Thyroid gland (tissue), 4 donors: Measurements from ENCODE around the gene PDXK. TPM values are rescaled to one million over a fixed set of nuclear protein-coding genes. Genes with fewer than 3 reads are reported as not detected.

Experiments
- DNase-seq, 2 donors: peaks; one replicate each; pipeline ENCODE4 v3.0.0-alpha.2; 2019
- H3K27ac ChIP-seq, 3 donors: fragments of 200-600 bp; sonication (generic); 1 replicate in 2 of 3; 2 replicates in 1 of 3; pipeline ENCODE4 v1.5.1; 2016 to 2019; ENCODE audit warnings: mild to moderate bottlenecking in 1 of 3, moderate library complexity in 1 of 3
- H3K27me3 ChIP-seq: fragments of 200-600 bp; sonication (generic); one replicate; pipeline ENCODE4 v1.5.1; 2019
- H3K36me3 ChIP-seq, 2 donors: fragments of 200-600 bp; sonication (generic); one replicate each; pipeline ENCODE4 v1.5.1; 2016 to 2019
- H3K4me1 ChIP-seq, 2 donors: fragments of 200-600 bp; sonication (generic); one replicate each; pipeline ENCODE4 v1.5.1; 2017 to 2019
- H3K4me3 ChIP-seq, 3 donors: fragments of 200-600 bp; sonication (generic); replicated peaks in 1 of 3; 1 replicate in 2 of 3; 2 replicates in 1 of 3; pipeline ENCODE4 v1.5.1; 2016; ENCODE audit warnings: mild to moderate bottlenecking in 1 of 3
- H3K9me3 ChIP-seq: fragments of 200-600 bp; sonication (generic); one replicate; pipeline ENCODE4 v1.5.1; 2017
- POLR2A ChIP-seq, 2 donors: fragments of 450-650 bp; IDR thresholded peaks; one replicate each; pipeline ENCODE4 v1.6.1; 2017; ENCODE audit warnings: antibody characterized with exemption in 2 of 2, mild to moderate bottlenecking in 2 of 2, moderate library complexity in 1 of 2
- WGBS, 2 donors: methylation state at CpG; one replicate each; pipeline ENCODE4 v1.1.5; 2017; 5-methylcytosine and 5-hydroxymethylcytosine counted together
- intact Hi-C: fragments of 100-400 bp; cut with DNase I; formaldehyde crosslinking; loops from one replicate; pipeline ENCODE4 v1.15.1; 2023
- total RNA-seq, 4 donors: library from RNA; depleted of rRNA; stranded (reverse); fragments of >200 nt; gene quantifications; one replicate each; pipeline ENCODE4 v1.2.3, GENCODE V29; 2016
- TF ChIP-seq, protein P1 (sequence below), 6 experiments: fragments of 200-600 bp in 3 of 6; fragments of 450-650 bp in 3 of 6; sonication (generic) in 3 of 6; IDR thresholded peaks; one replicate each; pipeline ENCODE4 v1.5.1; 2016 to 2019; ENCODE audit warnings: antibody characterized with exemption in 6 of 6, mild to moderate bottlenecking in 2 of 6, inconsistent platforms in 1 of 6, moderate library complexity in 1 of 6

Gene PDXK
- total RNA-seq, 4 donors from 2014 or later: 70.6 to 95.5 (median 92.4) TPM

GRCh38 chr21:43772425-43772821 lies 53.5 kb downstream of the PDXK start:
- Histone ChIP-seq H3K4me1 (peaks cover 20 to 27% of the 10 kb centered on the region in 2 donors), H3K9me3 (no peaks in the 10 kb centered on the region), H3K27ac (no peak overlapping the region), H3K27me3 (no peaks in the 10 kb centered on the region), H3K36me3 (peaks cover 12 to 19% of the 10 kb centered on the region in 2 donors), H3K4me3 (no peak overlapping the region)
- DNase-seq: no peak
- no peak for TF ChIP-seq POLR2A (IDR thresholded peaks at IDR 0.05)
- TF ChIP-seq, protein P1, sequence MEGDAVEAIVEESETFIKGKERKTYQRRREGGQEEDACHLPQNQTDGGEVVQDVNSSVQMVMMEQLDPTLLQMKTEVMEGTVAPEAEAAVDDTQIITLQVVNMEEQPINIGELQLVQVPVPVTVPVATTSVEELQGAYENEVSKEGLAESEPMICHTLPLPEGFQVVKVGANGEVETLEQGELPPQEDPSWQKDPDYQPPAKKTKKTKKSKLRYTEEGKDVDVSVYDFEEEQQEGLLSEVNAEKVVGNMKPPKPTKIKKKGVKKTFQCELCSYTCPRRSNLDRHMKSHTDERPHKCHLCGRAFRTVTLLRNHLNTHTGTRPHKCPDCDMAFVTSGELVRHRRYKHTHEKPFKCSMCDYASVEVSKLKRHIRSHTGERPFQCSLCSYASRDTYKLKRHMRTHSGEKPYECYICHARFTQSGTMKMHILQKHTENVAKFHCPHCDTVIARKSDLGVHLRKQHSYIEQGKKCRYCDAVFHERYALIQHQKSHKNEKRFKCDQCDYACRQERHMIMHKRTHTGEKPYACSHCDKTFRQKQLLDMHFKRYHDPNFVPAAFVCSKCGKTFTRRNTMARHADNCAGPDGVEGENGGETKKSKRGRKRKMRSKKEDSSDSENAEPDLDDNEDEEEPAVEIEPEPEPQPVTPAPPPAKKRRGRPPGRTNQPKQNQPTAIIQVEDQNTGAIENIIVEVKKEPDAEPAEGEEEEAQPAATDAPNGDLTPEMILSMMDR (IDR thresholded peaks at IDR 0.05): no peak
- 63 to 72% methylated on average over 6 of the region's 6 CpGs for WGBS, 2 donors
- intact Hi-C loops: no loop called here

GRCh38 chr21:43774163-43774562 lies 55.2 kb downstream of the PDXK start:
- peaks cover 12 to 19% of the 10 kb centered on the region in 2 donors for H3K36me3 ChIP-seq
- peaks cover 12 to 13% of the 10 kb centered on the region in 2 donors for H3K4me1 ChIP-seq
- H3K27me3 ChIP-seq: no peaks in the 10 kb centered on the region
- no peak overlapping the region for H3K4me3 ChIP-seq
- no peak overlapping the region for H3K27ac ChIP-seq
- H3K9me3 ChIP-seq: no peaks in the 10 kb centered on the region
- no peak for DNase-seq
- whole genome bisulfite sequencing, 2 donors: 94 to 95% methylated on average over 5 to 10 of the region's 10 CpGs
- intact Hi-C loops: loop anchor here (2.0 kb wide), 1 partner anchor 17 kb away; no protein-coding TSS in a partner anchor
- TF ChIP-seq POLR2A (IDR thresholded peaks at IDR 0.05): no peak
- TF ChIP-seq, protein P1 (IDR thresholded peaks at IDR 0.05): no peak

DNA sequence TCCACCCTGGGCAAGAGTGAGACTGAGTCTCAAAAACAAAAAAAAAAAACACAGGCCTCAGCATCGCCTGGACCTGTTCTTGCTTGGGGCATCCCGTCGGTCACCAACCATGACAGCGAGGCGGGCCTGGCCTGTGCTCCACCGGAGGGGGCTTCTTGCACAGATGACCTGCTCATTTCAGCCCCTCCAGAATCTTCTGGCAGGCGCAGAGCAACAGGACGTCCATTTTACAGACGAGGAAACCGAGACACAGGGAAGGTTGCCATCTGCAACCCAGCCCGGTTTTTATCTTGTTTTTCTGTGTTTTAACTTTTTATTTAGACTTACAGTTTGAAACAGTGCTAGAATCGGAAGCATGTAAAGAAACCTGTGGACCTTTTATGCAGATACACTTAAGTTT lies 56.3 kb downstream of the PDXK start:
- DNase-seq: no peak
- Histone ChIP-seq H3K27ac (peak overlapping the region in 2 of 3 donors; percentile 80 to 89), H3K4me1 (peaks cover 12 to 13% of the 10 kb centered on the region in 2 donors), H3K9me3 (no peaks in the 10 kb centered on the region), H3K36me3 (peaks cover 12 to 19% of the 10 kb centered on the region in 2 donors), H3K4me3 (peak overlapping the region; percentile 80 to 88 (median 86)), H3K27me3 (no peaks in the 10 kb centered on the region)
- intact Hi-C loops: loop anchor here (2.0 kb wide), 1 partner anchor 16 kb away; no protein-coding TSS in a partner anchor
- 79 to 84% methylated on average over 12 of the region's 12 CpGs for WGBS, 2 donors
- TF ChIP-seq, protein P1 (IDR thresholded peaks at IDR 0.05): no peak
- no peak for TF ChIP-seq POLR2A (IDR thresholded peaks at IDR 0.05)

DNA sequence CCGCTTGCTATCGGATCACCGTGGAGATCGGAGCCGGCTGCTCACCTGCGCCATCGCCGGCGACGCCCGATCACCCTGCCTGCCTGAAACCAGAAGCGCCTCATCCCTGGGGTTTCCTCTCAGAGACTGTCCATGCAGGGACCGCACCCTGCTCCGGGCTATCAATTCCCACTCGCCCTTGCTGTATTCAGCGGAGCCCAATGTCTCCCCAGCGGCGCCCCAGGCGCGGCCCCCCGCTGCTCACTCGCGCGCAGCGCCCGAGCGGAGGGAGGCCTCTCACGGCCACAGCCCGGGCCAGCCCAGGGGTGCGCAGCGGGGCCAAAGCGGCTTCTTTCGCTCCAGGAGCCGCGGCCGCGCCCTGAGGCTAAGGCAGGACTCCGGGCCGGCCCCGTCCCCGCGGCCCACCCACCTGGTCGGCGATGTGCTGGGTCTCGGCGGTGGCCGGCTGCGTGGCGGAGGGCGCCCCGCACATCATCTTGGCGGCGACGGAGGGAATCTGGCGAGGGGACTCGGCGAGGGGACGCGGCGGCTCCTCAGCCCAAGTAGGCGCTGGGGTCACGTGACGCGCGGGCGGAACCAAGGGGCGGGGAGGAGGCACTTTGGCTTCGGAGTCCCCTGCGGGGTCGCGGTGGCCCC lies 57.0 kb downstream of the PDXK start, which contains the start of gene CSTB:
CSTB (minus strand) TSS at position 514 of the 636 bp plus-strand sequence; CDS start at position 475, 39 bp downstream.
- peak within 1 kb of the TSS; percentile 77 to 89 (median 80) for H3K27ac ChIP-seq
- H3K9me3 ChIP-seq: no peaks in the 10 kb centered on the region
- peaks cover 12 to 13% of the 10 kb centered on the region in 2 donors for H3K4me1 ChIP-seq
- intact Hi-C loops: loop anchor here (2.0 kb wide), 1 partner anchor 15 kb away; no protein-coding TSS in a partner anchor
- peak within 1 kb of the TSS; percentile 80 to 88 (median 86) for H3K4me3 ChIP-seq
- TF ChIP-seq, protein P1 (IDR thresholded peaks at IDR 0.05): no peak
- peak; percentile 53 to 90 for TF ChIP-seq POLR2A (IDR thresholded peaks at IDR 0.05)
- H3K36me3 ChIP-seq: peaks cover 12 to 19% of the 10 kb centered on the region in 2 donors
- no peaks in the 10 kb centered on the region for H3K27me3 ChIP-seq
- 0 to 2% methylated on average over 11 of the region's 71 CpGs for WGBS, 2 donors
- peak; percentile 79 to 84 for DNase-seq

- Histone ChIP-seq H3K4me3 (no peak overlapping the region), H3K27ac (no peak overlapping the region), H3K4me1 (peaks cover 12 to 13% of the 10 kb centered on the region in 2 donors), H3K27me3 (no peaks in the 10 kb centered on the region), H3K36me3 (peaks cover 10 to 17% of the 10 kb centered on the region in 2 donors), H3K9me3 (no peaks in the 10 kb centered on the region)
- DNase-seq: no peak
- intact Hi-C loops: no loop called here
- 98 to 100% methylated on average over 5 of the region's 5 CpGs for WGBS, 2 donors
- TF ChIP-seq POLR2A (IDR thresholded peaks at IDR 0.05): no peak
- TF ChIP-seq, protein P1 (IDR thresholded peaks at IDR 0.05): no peak
These were observed 59.0 kb downstream of the PDXK start for GRCh38 chr21:43777953-43778352.
